Chondrocyte (in vitro differentiated cells): ENCODE data around the gene ACAT2. TPM values are rescaled to one million over a fixed set of nuclear protein-coding genes. Genes with fewer than 3 reads are reported as not detected.

Experiments
- DNase-seq: peaks from one replicate; pipeline ENCODE4 v3.0.0; 2021; ENCODE audit warnings: mixed read lengths, low spot score
- H3K27ac Mint-ChIP-seq: one replicate; pipeline ENCODE4 v1.8.0; 2021; ENCODE audit warnings: mild to moderate bottlenecking, moderate library complexity, mixed read lengths; ENCODE audit not compliant: unreplicated experiment
- H3K27me3 Mint-ChIP-seq: 2 replicates; pipeline ENCODE4 v1.8.0; 2021; ENCODE audit warnings: low read depth, mixed read lengths
- H3K36me3 Mint-ChIP-seq: 2 replicates; pipeline ENCODE4 v1.8.0; 2021; ENCODE audit warnings: low read depth, mixed read lengths
- H3K4me1 Mint-ChIP-seq: 2 replicates; pipeline ENCODE4 v1.8.0; 2021; ENCODE audit warnings: low read depth, mild to moderate bottlenecking, mixed read lengths
- H3K4me3 Mint-ChIP-seq: one replicate; pipeline ENCODE4 v1.8.0; 2021; ENCODE audit warnings: mild to moderate bottlenecking, moderate library complexity, mixed read lengths; ENCODE audit not compliant: unreplicated experiment
- H3K9me3 Mint-ChIP-seq: 2 replicates; pipeline ENCODE4 v1.8.0; 2021; ENCODE audit warnings: low read depth, mixed read lengths
- CTCF ChIP-seq: fragments of 200-600 bp; sonication (generic); IDR thresholded peaks from 2 replicates; pipeline ENCODE4 v1.5.0; 2021; ENCODE audit warnings: antibody characterized with exemption, mild to moderate bottlenecking, moderate library complexity
- total RNA-seq: library from RNA; stranded (reverse); gene quantifications from 3 replicates; pipeline ENCODE4 v1.2.1, GENCODE V29; 2021

Gene ACAT2
- total RNA-seq, 1 donor from 2014 or later = 36.0 TPM

GRCh38 chr6:159778542-159779103 lies 16.8 kb downstream of the ACAT2 start:
- Mint-ChIP-seq H3K27me3 (no peaks in the 10 kb centered on the region), H3K4me3 (no peak overlapping the region), H3K27ac (peak overlapping the region; percentile 6), H3K9me3 (no peaks in the 10 kb centered on the region), H3K36me3 (peaks cover 35% of the 10 kb centered on the region), H3K4me1 (peaks cover 25% of the 10 kb centered on the region)
- no peak for DNase-seq
- no peak for TF ChIP-seq CTCF

- DNase-seq = no peak
- no peaks in the 10 kb centered on the region for H3K9me3 Mint-ChIP-seq
- H3K4me3 Mint-ChIP-seq = peak overlapping the region; percentile 98
Observed at GRCh38 chr6:159788276-159788675, 26.4 kb downstream of the ACAT2 start.

GRCh38 chr6:159788753-159789376 lies 27.0 kb downstream of the ACAT2 start:
- no peaks in the 10 kb centered on the region for H3K27me3 Mint-ChIP-seq
- H3K9me3 Mint-ChIP-seq = no peaks in the 10 kb centered on the region
- peak overlapping the region; percentile 98 for H3K4me3 Mint-ChIP-seq
- TF ChIP-seq CTCF = no peak
- peaks cover 44% of the 10 kb centered on the region for H3K4me1 Mint-ChIP-seq
- peak overlapping the region; percentile 99 for H3K27ac Mint-ChIP-seq
- no peak for DNase-seq
- peaks cover 26% of the 10 kb centered on the region for H3K36me3 Mint-ChIP-seq

More at GRCh38 chr6:159788276-159788675, 26.4 kb downstream of the ACAT2 start:
- peak overlapping the region; percentile 87 for H3K27ac Mint-ChIP-seq
- H3K4me1 Mint-ChIP-seq = peaks cover 44% of the 10 kb centered on the region
- H3K27me3 Mint-ChIP-seq = no peaks in the 10 kb centered on the region
- TF ChIP-seq CTCF = no peak
- peaks cover 26% of the 10 kb centered on the region for H3K36me3 Mint-ChIP-seq

- Mint-ChIP-seq H3K4me1 (peaks cover 44% of the 10 kb centered on the region), H3K9me3 (no peaks in the 10 kb centered on the region), H3K36me3 (peaks cover 30% of the 10 kb centered on the region), H3K4me3 (peak within 1 kb of the TSS; percentile 98), H3K27ac (peak within 1 kb of the TSS; percentile 99), H3K27me3 (no peaks in the 10 kb centered on the region)
- DNase-seq = peak; percentile 100
- no peak for TF ChIP-seq CTCF
Observed at GRCh38 chr6:159789377-159790148, 27.7 kb downstream of the ACAT2 start, which contains the start of gene TCP1. Gene TCP1, minus strand, starts transcription at chr6:159789602. Its CDS starts 134 bp downstream, at chr6:159789468.

- no peaks in the 10 kb centered on the region for H3K9me3 Mint-ChIP-seq
- TF ChIP-seq CTCF = no peak
- peak within 1 kb of the TSS; percentile 98 for H3K4me3 Mint-ChIP-seq
- H3K27ac Mint-ChIP-seq = peak within 1 kb of the TSS; percentile 99
- no peaks in the 10 kb centered on the region for H3K27me3 Mint-ChIP-seq
- peaks cover 24% of the 10 kb centered on the region for H3K36me3 Mint-ChIP-seq
- DNase-seq = peak; percentile 97
- peaks cover 44% of the 10 kb centered on the region for H3K4me1 Mint-ChIP-seq
Observed at GRCh38 chr6:159790149-159790955, 28.5 kb downstream of the ACAT2 start, which contains the start of gene MRPL18. Gene MRPL18, plus strand, starts transcription at chr6:159790467. Its CDS starts 121 bp downstream, at chr6:159790588.
